Liver (tissue), 3 donors: Measurements from ENCODE around the gene KIRREL1.

Source experiments
- ATF3 ChIP-seq: IDR thresholded peaks from 2 replicates; pipeline ENCODE4 v1.6.1; 2016; ENCODE audit warnings: antibody characterized with exemption
- CTCF ChIP-seq: fragments of 150-350 bp; IDR thresholded peaks from 2 replicates; pipeline ENCODE4 v1.5.1; 2017; ENCODE audit warnings: improper control_type of control experiment, low read depth, low read length; ENCODE audit not compliant: missing input control
- EGR1 ChIP-seq, 2 donors: IDR thresholded peaks; 2 replicates each; pipeline ENCODE4 v1.6.1; 2016 to 2018; ENCODE audit warnings: antibody characterized with exemption in 2 of 2, low read depth in 2 of 2
- GABPA ChIP-seq, 2 donors: IDR thresholded peaks in 1 of 2; conservative IDR thresholded peaks in 1 of 2; 2 replicates each; pipeline ENCODE4 v1.6.1; 2016; ENCODE audit warnings: antibody characterized with exemption in 2 of 2, mild to moderate bottlenecking in 1 of 2, moderate library complexity in 1 of 2
- MAX ChIP-seq: IDR thresholded peaks from 2 replicates; pipeline ENCODE4 v1.6.1; 2016; ENCODE audit warnings: antibody characterized with exemption
- REST ChIP-seq: IDR thresholded peaks from 2 replicates; pipeline ENCODE4 v1.6.1; 2016; ENCODE audit warnings: antibody characterized with exemption, mild to moderate bottlenecking
- SP1 ChIP-seq: IDR thresholded peaks from 2 replicates; pipeline ENCODE4 v1.6.1; 2018; ENCODE audit warnings: antibody characterized with exemption, mild to moderate bottlenecking
- TAF1 ChIP-seq: conservative IDR thresholded peaks from 2 replicates; pipeline ENCODE4 v1.6.1; 2016; ENCODE audit warnings: antibody characterized with exemption, mild to moderate bottlenecking
- YY1 ChIP-seq: IDR thresholded peaks from 2 replicates; pipeline ENCODE4 v1.6.1; 2016; ENCODE audit warnings: antibody characterized with exemption, mild to moderate bottlenecking
- donor health status: healthy.
- donor health status: healthy.

- TF ChIP-seq ATF3 (no peak), CTCF (no peak), MAX (no peak), REST (no peak), EGR1 (IDR thresholded peaks at IDR 0.05; ENCODE audit: low read depth in 2 of 2) (no peak), GABPA (IDR thresholded peaks at IDR 0.05 in 1 of 2, conservative IDR thresholded peaks at IDR 0.05 in 1 of 2) (no peak), SP1 (no peak), TAF1 (no peak), YY1 (no peak)
Measured at GRCh38 chr1:158148468-158148867, 155.0 kb downstream of the KIRREL1 start.
